Ascending aorta (tissue), 2 donors: ENCODE data around the gene CAMTA1. TPM values are rescaled to one million over a fixed set of nuclear protein-coding genes. Genes with fewer than 3 reads are reported as not detected.
"Not testable (repeated sequence)": the region's sequence is repeated elsewhere in the genome, so short reads cannot be mapped to it uniquely, and the experiment has no call there.

ENCODE experiments used
- DNase-seq, 2 donors: peaks; one replicate each; pipeline ENCODE4 v3.0.0-alpha.2; 2019; ENCODE audit warnings: low spot score in 2 of 2
- H3K27ac ChIP-seq, 2 donors: fragments of 200-600 bp; sonication (generic); one replicate each; pipeline ENCODE4 v1.5.1; 2016 to 2017; ENCODE audit warnings: mild to moderate bottlenecking in 1 of 2
- H3K27me3 ChIP-seq: fragments of 200-600 bp; sonication (generic); one replicate; pipeline ENCODE4 v1.5.1; 2017
- H3K36me3 ChIP-seq, 2 donors: fragments of 200-600 bp; sonication (generic); one replicate each; pipeline ENCODE4 v1.5.1; 2016
- H3K4me1 ChIP-seq, 2 donors: fragments of 200-600 bp; sonication (generic); one replicate each; pipeline ENCODE4 v1.5.1; 2016 to 2017; ENCODE audit warnings: mild to moderate bottlenecking in 1 of 2
- H3K4me3 ChIP-seq, 2 donors: fragments of 200-600 bp; sonication (generic); one replicate each; pipeline ENCODE4 v1.5.1; 2016 to 2017; ENCODE audit warnings: mild to moderate bottlenecking in 1 of 2
- H3K9me3 ChIP-seq, 2 donors: fragments of 200-600 bp; sonication (generic); one replicate each; pipeline ENCODE4 v1.5.1; 2016
- CTCF ChIP-seq, 3 experiments: fragments of 200-600 bp in 2 of 3; fragments of 450-650 bp in 1 of 3; sonication (generic) in 2 of 3; IDR thresholded peaks; one replicate each; pipeline ENCODE4 v1.5.1; 2016 to 2019; ENCODE audit warnings: antibody characterized with exemption in 3 of 3, mild to moderate bottlenecking in 1 of 3, moderate library complexity in 1 of 3
- intact Hi-C: fragments of 100-400 bp; cut with DNase I; formaldehyde crosslinking; loops from one replicate; pipeline ENCODE4 v1.15.1; 2023
- total RNA-seq: library from RNA; depleted of rRNA; stranded (reverse); fragments of >200 nt; gene quantifications from one replicate; pipeline ENCODE4 v1.1.0, GENCODE V29; 2016

Gene CAMTA1
- total RNA-seq, 1 donor from 2014 or later = 53.3 TPM

- intact Hi-C loops = no loop called here
- no peak for DNase-seq
- TF ChIP-seq CTCF (IDR thresholded peaks at IDR 0.05) = no peak
These were observed 810.1 kb downstream of the CAMTA1 start for GRCh38 chr1:7595336-7595735.

DNA sequence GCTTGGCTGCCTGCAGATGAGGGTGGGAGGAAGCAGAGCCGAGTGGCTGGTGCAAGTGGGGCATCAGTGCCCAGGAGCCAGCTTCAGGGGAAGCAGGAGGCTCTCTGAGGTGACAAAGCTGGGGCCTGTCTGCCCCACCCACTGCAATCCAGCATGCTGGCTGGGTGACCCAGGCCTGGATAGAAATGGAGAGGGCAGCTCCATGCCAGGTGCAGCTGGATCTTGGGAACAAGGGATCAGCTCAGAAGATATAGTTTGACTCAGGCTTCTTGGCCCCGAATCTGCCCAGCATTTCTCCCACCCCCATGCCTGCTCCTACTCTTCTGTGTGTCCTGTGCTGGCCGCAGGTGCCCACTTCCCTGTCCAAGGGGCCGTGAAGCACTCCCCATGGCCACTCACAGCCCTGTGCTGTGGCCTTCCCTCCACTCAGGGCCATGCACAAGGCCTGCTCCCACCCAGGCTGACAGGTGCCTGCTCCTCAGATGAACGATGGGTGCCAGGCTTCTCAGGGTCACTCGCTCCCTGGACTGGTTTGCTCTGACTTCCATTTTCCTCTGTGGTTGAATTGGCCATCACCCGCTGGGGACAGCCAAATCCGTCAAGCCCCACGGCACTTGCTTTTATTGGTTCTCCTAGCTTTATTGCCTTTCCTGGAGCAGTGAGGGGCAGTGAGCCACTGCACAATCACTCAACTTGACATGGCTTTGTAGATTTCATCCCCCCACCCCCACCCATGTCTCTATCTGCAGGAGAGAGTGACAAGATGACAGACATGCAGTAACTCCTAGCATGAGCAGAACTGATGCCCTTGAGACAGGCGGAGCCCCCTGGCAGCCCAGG, 811.1 kb downstream of the CAMTA1 start:
- H3K36me3 ChIP-seq = no peaks in the 10 kb centered on the region
- no peak for TF ChIP-seq CTCF (IDR thresholded peaks at IDR 0.05)

More at GRCh38 chr1:7595336-7595735, 810.1 kb downstream of the CAMTA1 start:
- no peak overlapping the region for H3K27ac ChIP-seq
- H3K36me3 ChIP-seq = no peaks in the 10 kb centered on the region
- no peak overlapping the region for H3K4me3 ChIP-seq
- H3K9me3 ChIP-seq = no peaks in the 10 kb centered on the region
- H3K4me1 ChIP-seq = no peaks in the 10 kb centered on the region
- no peaks in the 10 kb centered on the region for H3K27me3 ChIP-seq

DNA sequence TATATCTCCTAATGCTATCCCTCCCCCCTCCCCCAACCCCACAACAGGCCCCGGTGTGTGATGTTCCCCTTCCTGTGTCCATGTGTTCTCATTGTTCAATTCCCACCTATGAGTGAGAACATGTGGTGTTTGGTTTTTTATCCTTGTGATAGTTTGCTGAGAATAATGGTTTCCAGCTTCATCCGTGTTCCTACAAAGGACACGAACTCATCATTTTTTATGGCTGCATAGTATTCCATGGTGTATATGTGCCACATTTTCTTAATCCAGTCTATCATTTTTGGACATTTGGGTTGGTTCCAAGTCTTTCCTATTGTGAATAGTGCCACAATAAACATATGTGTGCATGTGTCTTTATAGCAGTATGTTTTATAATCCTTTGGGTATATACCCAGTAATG, 812.8 kb downstream of the CAMTA1 start:
- H3K4me1 ChIP-seq, DNase-seq, H3K4me3 ChIP-seq, H3K27me3 ChIP-seq, H3K27ac ChIP-seq, H3K9me3 ChIP-seq, intact Hi-C loops, H3K36me3 ChIP-seq: not testable (repeated sequence)

More for the DNA sequence above, 811.1 kb downstream of the CAMTA1 start:
- no peaks in the 10 kb centered on the region for H3K4me1 ChIP-seq
- no peaks in the 10 kb centered on the region for H3K9me3 ChIP-seq
- H3K27me3 ChIP-seq = no peaks in the 10 kb centered on the region
- H3K27ac ChIP-seq = no peak overlapping the region
- H3K4me3 ChIP-seq = no peak overlapping the region
- intact Hi-C loops = no loop called here
- peak in 1 of 2 donors; percentile 40 for DNase-seq

GRCh38 chr1:7604906-7605305, 819.7 kb downstream of the CAMTA1 start:
- intact Hi-C loops, H3K27ac ChIP-seq, H3K9me3 ChIP-seq, DNase-seq, H3K36me3 ChIP-seq, H3K4me1 ChIP-seq, H3K4me3 ChIP-seq, H3K27me3 ChIP-seq: not testable (repeated sequence)

- H3K9me3 ChIP-seq = no peaks in the 10 kb centered on the region
- intact Hi-C loops = no loop called here
- no peak overlapping the region for H3K27ac ChIP-seq
- no peaks in the 10 kb centered on the region for H3K4me1 ChIP-seq
- no peak overlapping the region for H3K4me3 ChIP-seq
- H3K27me3 ChIP-seq = no peaks in the 10 kb centered on the region
- TF ChIP-seq CTCF (IDR thresholded peaks at IDR 0.05) = no peak
- no peak for DNase-seq
- H3K36me3 ChIP-seq = no peaks in the 10 kb centered on the region
These were observed 820.8 kb downstream of the CAMTA1 start for GRCh38 chr1:7606096-7606495.

GRCh38 chr1:7607097-7607496, 821.8 kb downstream of the CAMTA1 start:
- H3K9me3 ChIP-seq = no peaks in the 10 kb centered on the region

More at GRCh38 chr1:7607097-7607496, 821.8 kb downstream of the CAMTA1 start:
- intact Hi-C loops = no loop called here
- TF ChIP-seq CTCF (IDR thresholded peaks at IDR 0.05) = no peak
- Histone ChIP-seq H3K27ac (no peak overlapping the region), H3K36me3 (no peaks in the 10 kb centered on the region), H3K4me3 (no peak overlapping the region), H3K4me1 (no peaks in the 10 kb centered on the region), H3K27me3 (no peaks in the 10 kb centered on the region)
- DNase-seq = no peak
